Transverse colon (tissue), 4 donors: ENCODE results near the gene PPP4R2.

ENCODE experiments used
- CTCF ChIP-seq, 5 experiments: fragments of 200-600 bp in 3 of 5; fragments of 450-650 bp in 2 of 5; sonication (generic) in 3 of 5; IDR thresholded peaks; 1 replicate in 2 of 5; 2 replicates in 3 of 5; pipeline ENCODE4 v1.5.1; 2016 to 2017; ENCODE audit warnings: antibody characterized with exemption in 5 of 5, inconsistent platforms in 3 of 5, mild to moderate bottlenecking in 2 of 5, moderate library complexity in 1 of 5
- POLR2A ChIP-seq: fragments of 450-650 bp; IDR thresholded peaks from one replicate; pipeline ENCODE4 v1.6.1; 2016; ENCODE audit warnings: antibody characterized with exemption, mild to moderate bottlenecking, moderate library complexity
- POLR2AphosphoS5 ChIP-seq, 3 donors: sonication (generic); formaldehyde crosslinking; IDR thresholded peaks; one replicate each; pipeline ENCODE4 v1.6.1; 2016; ENCODE audit warnings: antibody characterized with exemption in 3 of 3

- TF ChIP-seq CTCF (IDR thresholded peaks at IDR 0.05) (no peak), POLR2A (peak; percentile 84), POLR2AphosphoS5 (IDR thresholded peaks at IDR 0.05) (peak; percentile 83 to 97 (median 93))
Observed at GRCh38 chr3:72996473-72997333, at the start of gene PPP4R2.
